ENCODE results near the gene ADM2. TPM values are rescaled to one million over a fixed set of nuclear protein-coding genes. Genes with fewer than 3 reads are reported as not detected.

Gene ADM2
- total RNA-seq, 1 experiment from 2014 or later, result 10.9 TPM

GRCh38 chr22:50529897-50530579, 48.7 kb downstream of the ADM2 start, which contains the start of gene TYMP (continued):
- TF ChIP-seq, protein P1, sequence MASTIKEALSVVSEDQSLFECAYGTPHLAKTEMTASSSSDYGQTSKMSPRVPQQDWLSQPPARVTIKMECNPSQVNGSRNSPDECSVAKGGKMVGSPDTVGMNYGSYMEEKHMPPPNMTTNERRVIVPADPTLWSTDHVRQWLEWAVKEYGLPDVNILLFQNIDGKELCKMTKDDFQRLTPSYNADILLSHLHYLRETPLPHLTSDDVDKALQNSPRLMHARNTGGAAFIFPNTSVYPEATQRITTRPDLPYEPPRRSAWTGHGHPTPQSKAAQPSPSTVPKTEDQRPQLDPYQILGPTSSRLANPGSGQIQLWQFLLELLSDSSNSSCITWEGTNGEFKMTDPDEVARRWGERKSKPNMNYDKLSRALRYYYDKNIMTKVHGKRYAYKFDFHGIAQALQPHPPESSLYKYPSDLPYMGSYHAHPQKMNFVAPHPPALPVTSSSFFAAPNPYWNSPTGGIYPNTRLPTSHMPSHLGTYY (CRISPR knock-in tag; IDR thresholded peaks at IDR 0.05), result no peak
- TF ChIP-seq, protein P2, sequence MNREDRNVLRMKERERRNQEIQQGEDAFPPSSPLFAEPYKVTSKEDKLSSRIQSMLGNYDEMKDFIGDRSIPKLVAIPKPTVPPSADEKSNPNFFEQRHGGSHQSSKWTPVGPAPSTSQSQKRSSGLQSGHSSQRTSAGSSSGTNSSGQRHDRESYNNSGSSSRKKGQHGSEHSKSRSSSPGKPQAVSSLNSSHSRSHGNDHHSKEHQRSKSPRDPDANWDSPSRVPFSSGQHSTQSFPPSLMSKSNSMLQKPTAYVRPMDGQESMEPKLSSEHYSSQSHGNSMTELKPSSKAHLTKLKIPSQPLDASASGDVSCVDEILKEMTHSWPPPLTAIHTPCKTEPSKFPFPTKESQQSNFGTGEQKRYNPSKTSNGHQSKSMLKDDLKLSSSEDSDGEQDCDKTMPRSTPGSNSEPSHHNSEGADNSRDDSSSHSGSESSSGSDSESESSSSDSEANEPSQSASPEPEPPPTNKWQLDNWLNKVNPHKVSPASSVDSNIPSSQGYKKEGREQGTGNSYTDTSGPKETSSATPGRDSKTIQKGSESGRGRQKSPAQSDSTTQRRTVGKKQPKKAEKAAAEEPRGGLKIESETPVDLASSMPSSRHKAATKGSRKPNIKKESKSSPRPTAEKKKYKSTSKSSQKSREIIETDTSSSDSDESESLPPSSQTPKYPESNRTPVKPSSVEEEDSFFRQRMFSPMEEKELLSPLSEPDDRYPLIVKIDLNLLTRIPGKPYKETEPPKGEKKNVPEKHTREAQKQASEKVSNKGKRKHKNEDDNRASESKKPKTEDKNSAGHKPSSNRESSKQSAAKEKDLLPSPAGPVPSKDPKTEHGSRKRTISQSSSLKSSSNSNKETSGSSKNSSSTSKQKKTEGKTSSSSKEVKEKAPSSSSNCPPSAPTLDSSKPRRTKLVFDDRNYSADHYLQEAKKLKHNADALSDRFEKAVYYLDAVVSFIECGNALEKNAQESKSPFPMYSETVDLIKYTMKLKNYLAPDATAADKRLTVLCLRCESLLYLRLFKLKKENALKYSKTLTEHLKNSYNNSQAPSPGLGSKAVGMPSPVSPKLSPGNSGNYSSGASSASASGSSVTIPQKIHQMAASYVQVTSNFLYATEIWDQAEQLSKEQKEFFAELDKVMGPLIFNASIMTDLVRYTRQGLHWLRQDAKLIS (CRISPR knock-in tag; IDR thresholded peaks at IDR 0.05; ENCODE audit: borderline replicate concordance), result no peak
- no peak for TF ChIP-seq NFE2L1 (CRISPR knock-in tag; IDR thresholded peaks at IDR 0.05)
- 0 out of 2 replicates have a peak, but pooled peaks have one; percentile 36 for TF ChIP-seq FOXP1 (CRISPR knock-in tag; IDR thresholded peaks at IDR 0.05; ENCODE audit: borderline replicate concordance)
- TF ChIP-seq, protein P3, sequence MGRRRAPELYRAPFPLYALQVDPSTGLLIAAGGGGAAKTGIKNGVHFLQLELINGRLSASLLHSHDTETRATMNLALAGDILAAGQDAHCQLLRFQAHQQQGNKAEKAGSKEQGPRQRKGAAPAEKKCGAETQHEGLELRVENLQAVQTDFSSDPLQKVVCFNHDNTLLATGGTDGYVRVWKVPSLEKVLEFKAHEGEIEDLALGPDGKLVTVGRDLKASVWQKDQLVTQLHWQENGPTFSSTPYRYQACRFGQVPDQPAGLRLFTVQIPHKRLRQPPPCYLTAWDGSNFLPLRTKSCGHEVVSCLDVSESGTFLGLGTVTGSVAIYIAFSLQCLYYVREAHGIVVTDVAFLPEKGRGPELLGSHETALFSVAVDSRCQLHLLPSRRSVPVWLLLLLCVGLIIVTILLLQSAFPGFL (CRISPR knock-in tag; IDR thresholded peaks at IDR 0.05; ENCODE audit: borderline replicate concordance), result 0 out of 2 replicates have a peak, but pooled peaks have one; percentile 66
- 0 out of 2 replicates have a peak, but pooled peaks have one; percentile 50 for TF ChIP-seq RELA (CRISPR knock-in tag; IDR thresholded peaks at IDR 0.05; ENCODE audit: borderline replicate concordance)
- no peak for TF ChIP-seq SOX15 (CRISPR knock-in tag; IDR thresholded peaks at IDR 0.05)
- TF ChIP-seq GABPB1 (CRISPR knock-in tag; IDR thresholded peaks at IDR 0.05), result peak; percentile 80

- no peaks in the 10 kb centered on the region for H3K36me3 Mint-ChIP-seq
- peaks cover 80% of the 10 kb centered on the region for H3K27me3 Mint-ChIP-seq (ENCODE audit: low read depth)
- peaks cover 15% of the 10 kb centered on the region for H3K4me1 Mint-ChIP-seq
- ChIA-PET CTCF (no interaction called here), POLR2A (no interaction called here)
- H3K27ac Mint-ChIP-seq, result no peak overlapping the region
- peak overlapping the region; percentile 72 for H3K4me3 Mint-ChIP-seq
- ATAC-seq (no peak), DNase-seq (ENCODE audit: low spot score) (no peak)
- TF ChIP-seq JUN (CRISPR knock-in tag; IDR thresholded peaks at IDR 0.05) (no peak), SP1 (CRISPR knock-in tag; conservative IDR thresholded peaks at IDR 0.05) (no peak), SMAD4 (CRISPR knock-in tag; IDR thresholded peaks at IDR 0.05) (no peak)
- TF ChIP-seq, protein P4, sequence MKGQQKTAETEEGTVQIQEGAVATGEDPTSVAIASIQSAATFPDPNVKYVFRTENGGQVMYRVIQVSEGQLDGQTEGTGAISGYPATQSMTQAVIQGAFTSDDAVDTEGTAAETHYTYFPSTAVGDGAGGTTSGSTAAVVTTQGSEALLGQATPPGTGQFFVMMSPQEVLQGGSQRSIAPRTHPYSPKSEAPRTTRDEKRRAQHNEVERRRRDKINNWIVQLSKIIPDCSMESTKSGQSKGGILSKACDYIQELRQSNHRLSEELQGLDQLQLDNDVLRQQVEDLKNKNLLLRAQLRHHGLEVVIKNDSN (CRISPR knock-in tag; IDR thresholded peaks at IDR 0.05), result no peak
- no peaks in the 10 kb centered on the region for H3K9me3 Mint-ChIP-seq
Observed at GRCh38 chr22:50530580-50530876, 49.2 kb downstream of the ADM2 start.

GRCh38 chr22:50530877-50531545, 49.7 kb downstream of the ADM2 start:
- no peak overlapping the region for H3K27ac Mint-ChIP-seq
- ATAC-seq (peak; percentile 40), DNase-seq (ENCODE audit: low spot score) (peak; percentile 79)
- POLR2A ChIA-PET, result no interaction called here
- H3K9me3 Mint-ChIP-seq, result no peaks in the 10 kb centered on the region
- H3K4me3 Mint-ChIP-seq, result peak overlapping the region; percentile 72
- CTCF ChIA-PET, result interaction anchor here (1.3 kb wide), 3 partner anchors 23 to 169 kb away, joined by 4 to 7 read pairs (median 7); partner anchors contain the start of genes LMF2, NCAPH2 and SYCE3
- peaks cover 80% of the 10 kb centered on the region for H3K27me3 Mint-ChIP-seq (ENCODE audit: low read depth)
- no peaks in the 10 kb centered on the region for H3K36me3 Mint-ChIP-seq
- TF ChIP-seq ZNF138 (CRISPR knock-in tag; conservative IDR thresholded peaks at IDR 0.05) (no peak), RELA (CRISPR knock-in tag; IDR thresholded peaks at IDR 0.05; ENCODE audit: borderline replicate concordance) (no peak), ATF3 (CRISPR knock-in tag; conservative IDR thresholded peaks at IDR 0.05) (no peak)
- TF ChIP-seq, protein P5, sequence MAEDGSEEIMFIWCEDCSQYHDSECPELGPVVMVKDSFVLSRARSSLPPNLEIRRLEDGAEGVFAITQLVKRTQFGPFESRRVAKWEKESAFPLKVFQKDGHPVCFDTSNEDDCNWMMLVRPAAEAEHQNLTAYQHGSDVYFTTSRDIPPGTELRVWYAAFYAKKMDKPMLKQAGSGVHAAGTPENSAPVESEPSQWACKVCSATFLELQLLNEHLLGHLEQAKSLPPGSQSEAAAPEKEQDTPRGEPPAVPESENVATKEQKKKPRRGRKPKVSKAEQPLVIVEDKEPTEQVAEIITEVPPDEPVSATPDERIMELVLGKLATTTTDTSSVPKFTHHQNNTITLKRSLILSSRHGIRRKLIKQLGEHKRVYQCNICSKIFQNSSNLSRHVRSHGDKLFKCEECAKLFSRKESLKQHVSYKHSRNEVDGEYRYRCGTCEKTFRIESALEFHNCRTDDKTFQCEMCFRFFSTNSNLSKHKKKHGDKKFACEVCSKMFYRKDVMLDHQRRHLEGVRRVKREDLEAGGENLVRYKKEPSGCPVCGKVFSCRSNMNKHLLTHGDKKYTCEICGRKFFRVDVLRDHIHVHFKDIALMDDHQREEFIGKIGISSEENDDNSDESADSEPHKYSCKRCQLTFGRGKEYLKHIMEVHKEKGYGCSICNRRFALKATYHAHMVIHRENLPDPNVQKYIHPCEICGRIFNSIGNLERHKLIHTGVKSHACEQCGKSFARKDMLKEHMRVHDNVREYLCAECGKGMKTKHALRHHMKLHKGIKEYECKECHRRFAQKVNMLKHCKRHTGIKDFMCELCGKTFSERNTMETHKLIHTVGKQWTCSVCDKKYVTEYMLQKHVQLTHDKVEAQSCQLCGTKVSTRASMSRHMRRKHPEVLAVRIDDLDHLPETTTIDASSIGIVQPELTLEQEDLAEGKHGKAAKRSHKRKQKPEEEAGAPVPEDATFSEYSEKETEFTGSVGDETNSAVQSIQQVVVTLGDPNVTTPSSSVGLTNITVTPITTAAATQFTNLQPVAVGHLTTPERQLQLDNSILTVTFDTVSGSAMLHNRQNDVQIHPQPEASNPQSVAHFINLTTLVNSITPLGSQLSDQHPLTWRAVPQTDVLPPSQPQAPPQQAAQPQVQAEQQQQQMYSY (CRISPR knock-in tag; IDR thresholded peaks at IDR 0.05), result no peak
- H3K4me1 Mint-ChIP-seq, result peaks cover 15% of the 10 kb centered on the region
